Neuron (in vitro differentiated cells): ENCODE measurements around the gene RHEX.
"Not testable (repeated sequence)": the region's sequence is repeated elsewhere in the genome, so short reads cannot be mapped to it uniquely, and the experiment has no call there.

Experiments used
- H2AFZ ChIP-seq: one replicate; pipeline ENCODE4 v1.6.1; 2013; ENCODE audit warnings: low read depth, mild to moderate bottlenecking, inconsistent platforms, low read length, moderate library complexity
- H3K27me3 ChIP-seq: one replicate; pipeline ENCODE4 v1.6.1; 2013; ENCODE audit warnings: low read length; ENCODE audit not compliant: insufficient read depth
- H3K36me3 ChIP-seq: one replicate; pipeline ENCODE4 v1.6.1; 2013; ENCODE audit warnings: low read length; ENCODE audit not compliant: insufficient read depth
- H3K4me1 ChIP-seq: one replicate; pipeline ENCODE4 v1.6.1; 2013; ENCODE audit warnings: low read length; ENCODE audit not compliant: insufficient read depth
- H3K4me3 ChIP-seq: 2 replicates; pipeline ENCODE4 v1.5.1; 2013; ENCODE audit warnings: mild to moderate bottlenecking, low read length, moderate library complexity
- H3K9me3 ChIP-seq: one replicate; pipeline ENCODE4 v1.6.1; 2013; ENCODE audit warnings: low read length

RHEX gene

GRCh38 chr1:206055639-206056323, 2.8 kb downstream of the RHEX start:
- not testable (repeated sequence) for H3K27me3 ChIP-seq, H3K4me3 ChIP-seq, H2AFZ ChIP-seq, H3K9me3 ChIP-seq, H3K4me1 ChIP-seq, H3K36me3 ChIP-seq

GRCh38 chr1:206058289-206058926, 5.4 kb downstream of the RHEX start:
- not testable (repeated sequence) for H3K27me3 ChIP-seq, H3K4me3 ChIP-seq, H3K9me3 ChIP-seq, H3K36me3 ChIP-seq, H3K4me1 ChIP-seq, H2AFZ ChIP-seq

DNA sequence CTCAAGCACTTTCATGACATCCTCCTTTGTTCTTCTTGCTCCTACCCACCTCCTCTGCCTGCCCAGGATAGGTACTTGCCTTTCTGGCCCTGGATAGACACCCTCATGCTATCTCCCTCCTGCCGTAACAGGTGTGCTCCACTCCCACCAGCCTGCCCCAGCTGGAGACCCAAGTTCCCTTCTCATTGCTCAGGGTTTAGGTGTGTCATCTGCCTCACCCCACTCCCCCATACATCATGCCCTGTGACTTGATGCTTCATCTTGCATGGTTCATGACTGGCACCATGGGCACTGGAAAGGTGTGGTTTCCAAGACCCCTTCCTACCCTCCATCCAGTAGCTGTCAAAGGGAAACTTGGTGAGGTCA, 5.9 kb downstream of the RHEX start:
- H3K9me3 ChIP-seq, result peaks cover 5% of the 10 kb centered on the region
- H3K4me1 ChIP-seq, result no peaks in the 10 kb centered on the region
- H3K36me3 ChIP-seq, result no peaks in the 10 kb centered on the region
- H3K27me3 ChIP-seq, result no peaks in the 10 kb centered on the region
- no peak overlapping the region for H2AFZ ChIP-seq
- no peak overlapping the region for H3K4me3 ChIP-seq

DNA sequence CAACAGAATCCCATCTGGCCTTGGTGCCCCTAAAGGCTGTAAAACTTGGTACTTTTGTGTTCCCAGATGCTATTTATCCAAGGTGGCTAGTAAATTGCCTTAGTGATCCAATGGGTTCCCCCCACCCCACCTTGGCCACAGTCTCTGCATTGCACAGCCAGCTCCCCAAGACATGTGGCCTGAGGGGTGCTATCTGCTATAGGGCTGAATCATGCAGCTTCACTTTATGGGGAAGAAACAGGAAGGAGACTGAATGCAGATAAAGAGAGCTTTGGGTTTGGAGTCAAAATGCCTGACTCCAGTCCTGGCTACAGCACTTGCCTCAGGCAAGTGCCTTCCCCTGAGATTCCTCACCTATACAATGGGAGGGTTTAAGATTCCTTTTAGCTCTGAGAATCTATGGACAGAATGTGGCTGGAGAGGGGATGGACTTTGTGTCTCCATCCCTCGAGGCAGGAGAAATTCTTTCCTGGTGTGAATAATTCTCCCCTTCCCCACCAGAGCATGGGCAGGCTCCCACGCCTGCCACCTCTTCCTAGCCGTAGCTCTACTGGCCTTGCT, 6.5 kb downstream of the RHEX start:
- H3K4me3 ChIP-seq, result no peak overlapping the region

DNA sequence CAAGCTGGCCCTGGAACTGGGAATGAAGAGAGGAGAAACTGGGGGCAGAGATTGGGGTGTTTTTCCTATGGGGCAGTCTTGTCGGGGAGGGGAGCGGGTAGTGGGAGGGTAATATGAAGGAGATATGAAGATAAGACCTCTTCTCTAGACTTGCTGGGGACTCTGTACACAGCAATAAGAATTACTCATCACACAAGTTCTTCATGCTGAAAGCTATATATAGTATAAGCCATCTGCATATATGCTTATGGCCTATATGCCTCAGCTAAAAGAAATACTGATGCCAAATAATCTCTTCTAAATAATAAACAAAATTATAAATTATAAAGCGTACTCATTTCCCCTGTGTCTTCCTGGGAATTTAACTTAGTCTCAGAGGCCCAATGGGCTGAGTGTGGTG, 7.9 kb downstream of the RHEX start:
- Histone ChIP-seq H3K4me3 (no peak overlapping the region), H3K27me3 (no peaks in the 10 kb centered on the region), H3K9me3 (peaks cover 5% of the 10 kb centered on the region), H2AFZ (no peak overlapping the region), H3K36me3 (no peaks in the 10 kb centered on the region), H3K4me1 (no peaks in the 10 kb centered on the region)

More for the DNA sequence above, 6.5 kb downstream of the RHEX start:
- H3K27me3 ChIP-seq, result no peaks in the 10 kb centered on the region
- no peak overlapping the region for H2AFZ ChIP-seq
- no peaks in the 10 kb centered on the region for H3K36me3 ChIP-seq
- H3K4me1 ChIP-seq, result no peaks in the 10 kb centered on the region
- peaks cover 5% of the 10 kb centered on the region for H3K9me3 ChIP-seq

DNA sequence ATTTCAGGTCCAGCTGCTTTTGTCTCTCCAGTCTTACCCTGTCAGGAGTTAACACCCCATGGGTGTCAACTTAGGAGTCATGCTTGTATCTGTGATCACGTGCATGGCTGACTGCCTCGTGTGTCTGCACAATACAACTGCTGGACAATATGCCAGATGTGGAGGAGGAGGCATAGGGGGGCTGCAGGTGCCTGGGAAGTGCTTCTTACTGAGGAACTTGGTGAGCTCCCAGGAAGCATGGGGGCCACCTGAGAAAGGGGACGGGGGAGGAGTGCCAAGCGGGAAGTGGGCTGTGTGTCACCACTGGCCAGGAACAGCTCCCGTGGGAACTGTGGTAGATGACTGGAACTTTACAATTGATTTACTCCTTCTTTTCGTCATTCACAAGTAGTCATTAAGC, 9.5 kb downstream of the RHEX start:
- Histone ChIP-seq H3K36me3 (no peaks in the 10 kb centered on the region), H3K4me1 (no peaks in the 10 kb centered on the region), H3K4me3 (no peak overlapping the region), H3K9me3 (peaks cover 5% of the 10 kb centered on the region), H3K27me3 (no peaks in the 10 kb centered on the region), H2AFZ (no peak overlapping the region)

GRCh38 chr1:206064001-206064400, 11.0 kb downstream of the RHEX start:
- H3K4me1 ChIP-seq, H3K4me3 ChIP-seq, H3K9me3 ChIP-seq, H3K27me3 ChIP-seq, H2AFZ ChIP-seq, H3K36me3 ChIP-seq: not testable (repeated sequence)

DNA sequence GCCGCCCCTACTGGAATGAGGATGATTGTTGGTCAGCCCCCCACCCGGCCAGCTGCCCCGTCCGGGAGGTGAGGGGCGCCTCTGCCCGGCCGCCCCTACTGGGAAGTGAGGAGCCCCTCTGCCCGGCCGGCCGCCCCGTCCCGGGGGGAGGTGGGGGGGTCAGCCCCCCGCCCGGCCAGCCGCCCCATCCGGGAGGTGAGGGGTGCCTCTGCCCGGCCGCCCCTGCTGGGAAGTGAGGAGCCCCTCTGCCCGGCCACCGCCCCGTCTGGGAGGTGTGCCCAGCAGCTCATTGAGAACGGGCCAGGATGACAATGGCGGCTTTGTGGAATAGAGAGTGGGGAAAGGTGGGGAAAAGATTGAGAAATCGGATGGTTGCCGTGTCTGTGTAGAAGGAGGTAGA, 11.5 kb downstream of the RHEX start:
- not testable (repeated sequence) for H3K36me3 ChIP-seq, H2AFZ ChIP-seq, H3K9me3 ChIP-seq, H3K4me1 ChIP-seq, H3K27me3 ChIP-seq, H3K4me3 ChIP-seq

DNA sequence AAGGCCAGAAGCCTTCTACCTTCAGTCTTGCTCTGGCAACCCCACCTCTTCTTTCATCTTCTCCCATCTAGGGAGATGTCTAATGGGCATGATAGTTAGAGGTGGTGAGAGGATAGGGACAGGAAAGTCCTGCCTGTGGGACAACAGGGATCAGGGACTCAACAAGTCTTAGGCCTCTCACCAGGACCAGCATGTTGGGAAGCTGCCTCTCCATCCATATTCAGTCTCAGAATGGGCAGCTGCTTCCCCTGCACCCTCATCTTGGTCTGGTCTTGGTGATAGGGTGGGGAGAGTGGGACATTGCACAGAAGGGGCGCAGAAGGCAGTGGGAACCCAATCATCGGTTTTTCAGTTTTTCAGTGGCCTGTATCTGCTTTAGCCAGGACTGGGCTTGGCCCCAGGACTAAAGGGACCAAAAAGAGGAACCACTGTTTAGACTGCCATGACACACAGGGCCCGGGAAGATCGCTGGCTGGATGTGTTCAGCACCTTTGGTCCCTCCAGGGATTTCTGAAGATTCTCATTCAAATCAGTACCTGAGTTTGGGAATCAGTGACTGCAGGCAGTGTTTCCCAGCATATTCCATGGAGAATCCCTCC, 12.7 kb downstream of the RHEX start:
- Histone ChIP-seq H2AFZ (no peak overlapping the region), H3K36me3 (no peaks in the 10 kb centered on the region), H3K4me1 (no peaks in the 10 kb centered on the region), H3K9me3 (peaks cover 2% of the 10 kb centered on the region), H3K4me3 (no peak overlapping the region), H3K27me3 (no peaks in the 10 kb centered on the region)

GRCh38 chr1:206066479-206067171, 13.7 kb downstream of the RHEX start:
- no peaks in the 10 kb centered on the region for H3K27me3 ChIP-seq
- no peak overlapping the region for H2AFZ ChIP-seq
- H3K4me3 ChIP-seq, result no peak overlapping the region
- no peaks in the 10 kb centered on the region for H3K36me3 ChIP-seq
- no peaks in the 10 kb centered on the region for H3K9me3 ChIP-seq
- H3K4me1 ChIP-seq, result no peaks in the 10 kb centered on the region

- Histone ChIP-seq H2AFZ (no peak overlapping the region), H3K4me3 (no peak overlapping the region), H3K36me3 (no peaks in the 10 kb centered on the region), H3K4me1 (no peaks in the 10 kb centered on the region), H3K9me3 (no peaks in the 10 kb centered on the region), H3K27me3 (no peaks in the 10 kb centered on the region)
Observed at GRCh38 chr1:206067486-206068227, 14.7 kb downstream of the RHEX start.

DNA sequence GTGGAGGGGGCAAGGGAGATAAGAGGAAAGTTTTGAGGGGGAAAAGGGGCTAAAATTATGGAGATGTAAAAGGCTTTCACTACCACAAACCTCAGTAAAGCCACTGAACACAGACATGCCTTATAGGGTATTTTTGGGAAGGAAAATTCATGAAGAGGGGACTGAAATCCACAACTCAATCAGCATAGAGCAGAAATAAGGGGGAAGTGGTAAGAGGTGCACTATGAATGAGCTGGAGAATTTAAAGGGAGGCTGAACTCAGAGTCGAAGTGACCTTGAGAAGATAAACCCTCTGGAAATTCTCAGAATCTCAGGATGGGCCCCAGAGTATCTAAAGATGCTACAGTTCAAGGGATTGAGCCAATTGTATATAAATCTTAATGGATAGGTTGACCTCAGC, 15.3 kb downstream of the RHEX start:
- H3K4me3 ChIP-seq, result no peak overlapping the region
- H3K9me3 ChIP-seq, result no peaks in the 10 kb centered on the region

More for the DNA sequence above, 15.3 kb downstream of the RHEX start:
- H3K4me1 ChIP-seq, result no peaks in the 10 kb centered on the region
- no peaks in the 10 kb centered on the region for H3K36me3 ChIP-seq
- no peaks in the 10 kb centered on the region for H3K27me3 ChIP-seq
- no peak overlapping the region for H2AFZ ChIP-seq
